GM12874 (cell line): ENCODE data around the gene POU2F3.

Experiments used
- CTCF ChIP-seq: IDR thresholded peaks from 2 replicates; pipeline ENCODE4 v1.5.1; 2011; ENCODE audit warnings: low read depth, mild to moderate bottlenecking, control low read depth, low read length, moderate library complexity; ENCODE audit not compliant: insufficient read depth

The POU2F3 gene

GRCh38 chr11:120294096-120294495 lies 54.2 kb downstream of the POU2F3 start:
- no peak for TF ChIP-seq CTCF

- no peak for TF ChIP-seq CTCF
Observed at GRCh38 chr11:120295099-120295498, 55.2 kb downstream of the POU2F3 start.

GRCh38 chr11:120296554-120296953 lies 56.6 kb downstream of the POU2F3 start:
- no peak for TF ChIP-seq CTCF

- TF ChIP-seq CTCF = no peak
Observed at GRCh38 chr11:120298461-120298860, 58.5 kb downstream of the POU2F3 start.

- no peak for TF ChIP-seq CTCF
Observed at GRCh38 chr11:120302001-120302805, 62.3 kb downstream of the POU2F3 start.

GRCh38 chr11:120303004-120303637 lies 63.2 kb downstream of the POU2F3 start:
- peak; percentile 89 for TF ChIP-seq CTCF

- TF ChIP-seq CTCF = no peak
Observed at GRCh38 chr11:120304526-120304925, 64.6 kb downstream of the POU2F3 start.
